Activated CD4-positive, alpha-beta T cell treated with anti-CD3 and anti-CD28 coated beads, Interleukin-2, Interleukin-6, amounts not matched to agents 100 ng/mL and 50 ng/mL, durations not matched to agents 16 hours and 8 hours (primary cell): Measurements from ENCODE around the gene WDFY4.

Experiments
- DNase-seq: peaks from one replicate; pipeline ENCODE4 v3.0.0-alpha.2; 2020

The WDFY4 gene

GRCh38 chr10:48884179-48885045 is 199.7 kb downstream of the WDFY4 start:
- DNase-seq = no peak

GRCh38 chr10:48885376-48885775 is 200.7 kb downstream of the WDFY4 start:
- DNase-seq = peak; percentile 8

GRCh38 chr10:48887982-48888381 is 203.3 kb downstream of the WDFY4 start:
- no peak for DNase-seq

GRCh38 chr10:48890888-48891850 is 206.5 kb downstream of the WDFY4 start:
- no peak for DNase-seq

- no peak for DNase-seq
These were observed 210.5 kb downstream of the WDFY4 start for GRCh38 chr10:48894911-48895802.

GRCh38 chr10:48895803-48896195 is 211.1 kb downstream of the WDFY4 start:
- no peak for DNase-seq

GRCh38 chr10:48896756-48897440 is 212.2 kb downstream of the WDFY4 start:
- no peak for DNase-seq

GRCh38 chr10:48897441-48897790 is 212.7 kb downstream of the WDFY4 start:
- DNase-seq = no peak

- DNase-seq = no peak
These were observed 213.8 kb downstream of the WDFY4 start for GRCh38 chr10:48898426-48898825.

GRCh38 chr10:48899781-48900180 is 215.1 kb downstream of the WDFY4 start:
- DNase-seq = no peak

- DNase-seq = no peak
These were observed 215.7 kb downstream of the WDFY4 start for GRCh38 chr10:48900371-48900801.

GRCh38 chr10:48901319-48901718 is 216.6 kb downstream of the WDFY4 start:
- DNase-seq = no peak

GRCh38 chr10:48902096-48902495 is 217.4 kb downstream of the WDFY4 start:
- no peak for DNase-seq

- no peak for DNase-seq
These were observed 218.5 kb downstream of the WDFY4 start for GRCh38 chr10:48903151-48903550.

GRCh38 chr10:48904861-48905260 is 220.2 kb downstream of the WDFY4 start:
- DNase-seq = no peak

- DNase-seq = no peak
These were observed 220.6 kb downstream of the WDFY4 start for GRCh38 chr10:48905311-48905710.

- DNase-seq = no peak
These were observed 222.2 kb downstream of the WDFY4 start for GRCh38 chr10:48906841-48907240.

- peak; percentile 41 for DNase-seq
These were observed 223.1 kb downstream of the WDFY4 start for GRCh38 chr10:48907730-48908129.

- DNase-seq = no peak
These were observed 225.9 kb downstream of the WDFY4 start for GRCh38 chr10:48910548-48910947.

- no peak for DNase-seq
These were observed 229.0 kb downstream of the WDFY4 start for GRCh38 chr10:48913674-48914073.

GRCh38 chr10:48923748-48924147 is 239.1 kb downstream of the WDFY4 start:
- no peak for DNase-seq

- DNase-seq = no peak
These were observed 240.3 kb downstream of the WDFY4 start for GRCh38 chr10:48924988-48925387.
